NCI-H1694 (cell line): ENCODE results near the gene ARPC1B.
"Not testable (repeated sequence)": the region's sequence is repeated elsewhere in the genome, so short reads cannot be mapped to it uniquely, and the experiment has no call there.

ENCODE experiments used
- DNase-seq: peaks from one replicate; lab custom pipeline; 2025; lab: John Stamatoyannopoulos, UW

Gene ARPC1B

GRCh38 chr7:99368750-99369389 lies 5.7 kb upstream of the ARPC1B start:
- no peak for DNase-seq

- DNase-seq = no peak
These were observed 4.7 kb upstream of the ARPC1B start for GRCh38 chr7:99369767-99370391.

- no peak for DNase-seq
These were observed 3.1 kb upstream of the ARPC1B start for GRCh38 chr7:99371376-99371920.

- DNase-seq = no peak
These were observed 2.0 kb upstream of the ARPC1B start for GRCh38 chr7:99372275-99373090.

- DNase-seq = no peak
These were observed 1.2 kb upstream of the ARPC1B start for GRCh38 chr7:99373091-99374066.

GRCh38 chr7:99375070-99375807 lies 709 bp downstream of the ARPC1B start:
- DNase-seq = no peak

GRCh38 chr7:99379043-99379577 lies 4.6 kb downstream of the ARPC1B start:
- no peak for DNase-seq

- DNase-seq = not testable (repeated sequence)
These were observed 5.1 kb downstream of the ARPC1B start for GRCh38 chr7:99379693-99380031.

- DNase-seq = no peak
These were observed 5.7 kb downstream of the ARPC1B start for GRCh38 chr7:99380032-99380822.

- DNase-seq = no peak
These were observed 6.5 kb downstream of the ARPC1B start for GRCh38 chr7:99380823-99381663.

GRCh38 chr7:99381664-99382075 lies 7.1 kb downstream of the ARPC1B start:
- no peak for DNase-seq

GRCh38 chr7:99383203-99383602 lies 8.7 kb downstream of the ARPC1B start:
- no peak for DNase-seq

GRCh38 chr7:99383791-99384370 lies 9.4 kb downstream of the ARPC1B start:
- no peak for DNase-seq

- DNase-seq = no peak
These were observed 10.0 kb downstream of the ARPC1B start for GRCh38 chr7:99384523-99384922.

- no peak for DNase-seq
These were observed 11.0 kb downstream of the ARPC1B start for GRCh38 chr7:99385564-99385963.

- DNase-seq = peak; percentile 17
These were observed 12.2 kb downstream of the ARPC1B start for GRCh38 chr7:99386584-99387238.

- DNase-seq = not testable (repeated sequence)
These were observed 12.7 kb downstream of the ARPC1B start for GRCh38 chr7:99387239-99387635.

GRCh38 chr7:99387912-99388311 lies 13.4 kb downstream of the ARPC1B start:
- DNase-seq = no peak
